ENCODE measurements around the gene KIAA1671. TPM values are rescaled to one million over a fixed set of nuclear protein-coding genes. Genes with fewer than 3 reads are reported as not detected.

The KIAA1671 gene
- total and polyA plus RNA-seq, 2 of the 4 experiments (the other 2 are of a cell fraction): 0.02 TPM; not detected in 1

Small RNA genes lying within 50 kb of the gene (microRNA-seq; reads per million reads assigned to microRNA genes)
- gene Z99916.2 (ENCODE audit: insufficient read depth, insufficient read length): not detected

Small RNA genes lying within 50 kb of the gene (small RNA-seq; reads per million reads assigned to genes)
- 0 reads per million in 5 experiments for gene Z99916.2

Other genes starting within 250 kb of the KIAA1671 start
- not detected in 2 replicates for gene PIWIL3, start 178.0 kb upstream of the KIAA1671 start, total RNA-seq (2012; rRNA removed)
- not detected in 2 replicates for gene PIWIL3, start 178.0 kb upstream of the KIAA1671 start, polyA plus RNA-seq (2012; rRNA removed)
- gene SGSM1, start 146.5 kb upstream of the KIAA1671 start, total RNA-seq (2012; rRNA removed): not detected in 2 replicates
- not detected in 2 replicates for gene SGSM1, start 146.5 kb upstream of the KIAA1671 start, polyA plus RNA-seq (2012; rRNA removed)
- gene LHFPL7, start 6.0 kb upstream of the KIAA1671 start, total RNA-seq (2012; rRNA removed): not detected in 2 replicates
- not detected in 2 replicates for gene LHFPL7, start 6.0 kb upstream of the KIAA1671 start, polyA plus RNA-seq (2012; rRNA removed)
- gene CRYBB3, start 247.1 kb downstream of the KIAA1671 start, total RNA-seq (2012; rRNA removed): not detected in 2 replicates
- gene CRYBB3, start 247.1 kb downstream of the KIAA1671 start, polyA plus RNA-seq (2012; rRNA removed): not detected in 2 replicates